Right ventricle myocardium superior (tissue), 1 donor: ENCODE results near the gene PMIS2. TPM values are rescaled to one million over a fixed set of nuclear protein-coding genes. Genes with fewer than 3 reads are reported as not detected.

Experiments used
- ATAC-seq: fragments of 200-7000 bp; cut with Tn5 transposase; one replicate; pipeline ENCODE4 v1.9.1; 2020; ENCODE audit warnings: mild to moderate bottlenecking; ENCODE audit not compliant: poor library complexity
- DNase-seq: peaks from one replicate; pipeline ENCODE4 v3.0.0-alpha.2; 2020
- intact Hi-C: fragments of 100-400 bp; cut with DNase I; formaldehyde crosslinking; loops from one replicate; pipeline ENCODE4 v1.11.2; 2022
- total RNA-seq: library from RNA; stranded (reverse); fragmentation: NEBNext Ultra II Directional; extraction: Animal tissue kit (Norgen Biotek cat#: 25700); gene quantifications from one replicate; pipeline ENCODE4 v1.2.1, GENCODE V29; 2021
- donor health status: DM: no; HTN: yes; CAD: no; lungs with severe emphysema.

PMIS2 gene
- total RNA-seq, 1 donor from 2014 or later, result not detected

- no peak for ATAC-seq
- intact Hi-C loops, result no loop called here
- no peak for DNase-seq
Observed at GRCh38 chr19:35618857-35619256, 32.9 kb downstream of the PMIS2 start.

DNA sequence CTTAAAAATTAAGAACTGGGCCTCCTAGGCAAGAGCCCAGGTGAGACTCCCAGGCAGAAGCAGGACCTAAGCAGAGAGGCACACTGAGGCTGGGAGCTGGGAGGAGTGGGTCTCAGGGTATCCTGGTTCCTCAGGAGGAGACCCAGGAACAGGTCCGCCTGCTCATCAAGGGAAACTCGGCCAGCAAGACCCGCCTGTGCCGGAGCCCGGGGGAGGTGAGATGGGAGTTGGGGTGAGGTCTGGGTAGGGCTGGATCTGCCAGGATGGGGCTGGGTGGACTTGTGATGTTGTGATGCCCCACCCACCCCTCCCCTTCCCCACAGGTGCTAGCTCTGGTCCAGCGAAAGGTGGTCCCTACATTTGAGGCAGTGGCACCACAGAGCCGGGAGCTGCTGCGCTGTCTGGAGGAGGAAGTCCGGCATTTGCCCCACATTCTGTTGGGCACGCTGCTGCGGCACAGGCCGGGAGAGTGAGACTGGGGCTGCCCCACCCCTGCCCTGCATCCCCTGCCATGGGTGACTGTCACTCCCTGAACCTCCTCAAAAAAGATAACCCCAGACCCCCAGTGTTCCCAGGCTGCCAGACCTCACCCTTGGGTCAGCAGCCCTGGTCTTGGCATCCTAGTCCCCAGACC is 33.4 kb downstream of the PMIS2 start:
- intact Hi-C loops, result no loop called here
- ATAC-seq, result no peak
- DNase-seq, result no peak

- no peak for DNase-seq
- intact Hi-C loops, result no loop called here
- no peak for ATAC-seq
Observed at GRCh38 chr19:35620001-35620400, 34.0 kb downstream of the PMIS2 start.

DNA sequence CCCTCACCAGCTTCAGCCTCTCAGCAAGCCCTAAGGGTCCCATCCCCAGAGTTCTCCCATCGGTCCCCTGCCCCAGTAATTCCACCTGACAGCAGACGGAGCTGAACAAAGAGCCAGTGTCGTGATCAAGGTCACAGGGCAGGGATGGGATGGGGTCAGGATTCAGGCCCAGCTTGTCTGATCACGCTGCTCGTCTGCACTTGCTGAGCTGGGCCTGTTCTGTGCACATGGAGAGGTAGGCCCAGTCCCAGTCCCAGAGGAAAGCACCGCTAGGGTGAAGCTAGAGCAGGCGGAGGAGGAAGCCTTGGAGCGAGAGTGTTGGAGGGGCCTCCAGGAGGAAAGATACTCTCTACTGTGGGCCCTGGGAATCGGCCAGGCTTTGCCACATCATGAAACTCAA is 35.7 kb downstream of the PMIS2 start:
- intact Hi-C loops, result no loop called here
- ATAC-seq, result no peak

DNA sequence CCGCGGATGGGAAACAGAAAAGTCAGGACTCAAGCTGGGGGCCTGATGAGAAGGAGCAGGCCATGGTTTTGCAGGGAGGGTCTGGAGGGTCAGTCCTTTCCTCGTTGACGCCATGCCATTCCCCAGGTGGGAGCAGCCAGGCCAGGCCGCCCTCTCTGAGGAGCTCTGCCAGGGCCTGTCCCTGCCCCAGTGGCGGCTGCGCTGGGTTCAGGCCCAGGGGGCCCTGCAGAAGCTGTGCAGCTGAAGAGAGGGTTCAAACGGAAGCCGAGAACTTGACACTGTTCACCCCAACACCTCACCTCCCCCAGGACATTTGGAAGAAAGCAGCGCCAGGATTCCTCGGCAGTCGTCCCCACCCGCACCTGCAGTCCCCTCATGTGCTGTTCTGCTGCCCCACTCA is 36.8 kb downstream of the PMIS2 start:
- intact Hi-C loops, result no loop called here
- ATAC-seq, result no peak
- no peak for DNase-seq

More for the DNA sequence above, 35.7 kb downstream of the PMIS2 start:
- no peak for DNase-seq

GRCh38 chr19:35623327-35624010 is 37.5 kb downstream of the PMIS2 start:
- no peak for DNase-seq
- intact Hi-C loops, result no loop called here
- ATAC-seq, result no peak

DNA sequence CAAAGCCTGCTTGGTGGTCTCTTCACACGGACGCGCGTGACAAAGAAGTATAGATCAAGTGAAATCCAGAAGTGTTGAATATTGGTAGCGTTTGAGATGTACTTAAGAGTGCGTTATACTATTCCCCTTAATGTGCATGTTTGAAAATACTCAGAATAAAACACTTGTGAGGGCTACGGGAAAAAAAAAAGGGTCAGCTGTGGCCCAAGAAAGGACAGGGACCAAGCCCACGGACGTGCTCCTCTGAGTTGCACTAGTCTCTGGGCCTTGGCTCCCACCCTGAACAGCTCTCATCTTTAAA is 42.2 kb downstream of the PMIS2 start:
- DNase-seq (no peak), ATAC-seq (no peak)
- intact Hi-C loops, result no loop called here

GRCh38 chr19:35628565-35629331 is 42.8 kb downstream of the PMIS2 start, which contains the start of gene RBM42:
RBM42 (plus strand) TSS chr19:35629036; CDS start chr19:35629154, 118 bp downstream.
- peak; percentile 97 for DNase-seq

DNA sequence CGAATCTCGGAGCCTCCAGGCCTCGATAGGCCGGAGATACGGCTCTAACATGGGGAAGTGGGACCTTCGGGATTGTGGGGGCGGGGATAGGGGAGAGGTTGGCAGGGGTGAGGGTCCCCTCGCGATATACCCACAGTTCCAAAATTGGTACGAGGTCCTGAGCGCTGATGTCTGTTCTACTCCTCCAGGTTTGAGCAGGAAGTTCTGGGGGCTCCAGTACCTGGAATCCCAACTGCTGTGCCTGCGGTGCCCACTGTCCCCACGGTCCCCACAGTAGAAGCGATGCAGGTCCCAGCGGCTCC is 43.3 kb downstream of the PMIS2 start:
- no peak for DNase-seq
- intact Hi-C loops, result no loop called here
- no peak for ATAC-seq

More at GRCh38 chr19:35628565-35629331, 42.8 kb downstream of the PMIS2 start, which contains the start of gene RBM42:
- intact Hi-C loops, result no loop called here
- peak; percentile 100 for ATAC-seq

- intact Hi-C loops, result no loop called here
- ATAC-seq, result no peak
- no peak for DNase-seq
Observed at GRCh38 chr19:35633727-35634440, 47.9 kb downstream of the PMIS2 start.

DNA sequence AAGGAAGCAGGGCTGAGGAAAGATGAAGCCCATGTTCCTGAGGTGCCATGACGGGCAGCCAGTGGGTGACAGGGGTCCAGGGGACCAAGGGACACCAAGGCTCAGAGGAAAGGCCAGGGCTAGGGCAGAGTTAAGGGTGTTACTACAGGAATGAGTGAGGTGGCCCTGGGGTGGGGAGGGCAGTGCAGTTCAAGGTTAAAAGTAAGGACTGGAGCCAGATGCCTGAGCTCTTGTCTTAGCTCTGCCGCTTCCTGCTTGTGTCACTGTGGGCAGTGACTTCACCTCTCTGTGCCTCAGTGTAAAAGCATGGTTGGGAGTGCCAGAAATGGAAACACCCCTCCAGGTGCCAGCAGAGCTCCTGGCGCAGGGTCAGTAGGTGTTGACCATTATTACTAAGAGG is 50.7 kb downstream of the PMIS2 start:
- ATAC-seq (no peak), DNase-seq (no peak)
- intact Hi-C loops, result no loop called here

Other genes starting within 250 kb of the PMIS2 start
- gene FFAR1, start 238.3 kb upstream of the PMIS2 start, total RNA-seq, result not detected
- gene FFAR3, start 227.7 kb upstream of the PMIS2 start, total RNA-seq, result not detected
- not detected for gene GPR42, start 215.1 kb upstream of the PMIS2 start, total RNA-seq
- gene FFAR2, start 137.9 kb upstream of the PMIS2 start, total RNA-seq, result 0.11 TPM
- gene KRTDAP, start 95.7 kb upstream of the PMIS2 start, total RNA-seq, result not detected
- 3.6 TPM for gene DMKN, start 72.5 kb upstream of the PMIS2 start, total RNA-seq
- gene SBSN, start 57.9 kb upstream of the PMIS2 start, total RNA-seq, result not detected
- not detected for gene GAPDHS, start 52.7 kb upstream of the PMIS2 start, total RNA-seq
- 75.7 TPM for gene TMEM147, start 40.5 kb upstream of the PMIS2 start, total RNA-seq
- not detected for gene ATP4A, start 22.5 kb upstream of the PMIS2 start, total RNA-seq
- 3.3 TPM for gene HAUS5, start 26.6 kb downstream of the PMIS2 start, total RNA-seq
- gene RBM42, start 42.9 kb downstream of the PMIS2 start, total RNA-seq, result 48.9 TPM
- gene ETV2, start 55.6 kb downstream of the PMIS2 start, total RNA-seq, result 0.32 TPM
- 1,337 TPM for gene COX6B1, start 62.1 kb downstream of the PMIS2 start, total RNA-seq
- gene UPK1A, start 80.3 kb downstream of the PMIS2 start, total RNA-seq, result not detected
- not detected for gene ZBTB32, start 118.4 kb downstream of the PMIS2 start, total RNA-seq
- gene KMT2B, start 131.8 kb downstream of the PMIS2 start, total RNA-seq, result 16.3 TPM
- 2.9 TPM for gene IGFLR1, start 156.3 kb downstream of the PMIS2 start, total RNA-seq
- gene U2AF1L4, start 159.2 kb downstream of the PMIS2 start, total RNA-seq, result 22.6 TPM
- gene PSENEN, start 159.5 kb downstream of the PMIS2 start, total RNA-seq, result 40.7 TPM
- gene LIN37, start 162.4 kb downstream of the PMIS2 start, total RNA-seq, result 5.2 TPM
- 570 TPM for gene HSPB6, start 170.9 kb downstream of the PMIS2 start, total RNA-seq
- gene PROSER3, start 172.0 kb downstream of the PMIS2 start, total RNA-seq, result 5.9 TPM
- 3.0 TPM for gene ARHGAP33, start 189.4 kb downstream of the PMIS2 start, total RNA-seq
- gene PRODH2, start 226.7 kb downstream of the PMIS2 start, total RNA-seq, result not detected